Measurements from ENCODE around the gene WBP1L. TPM values are rescaled to one million over a fixed set of nuclear protein-coding genes. Genes with fewer than 3 reads are reported as not detected.

Gene WBP1L
- total and polyA plus RNA-seq, 2 of the 13 experiments (the other 11 are each of a cell fraction or from before 2014, with no cell fraction given) = 8.3 to 12.3 TPM

GRCh38 chr10:102729029-102730026 lies 14.4 kb upstream of the WBP1L start (continued):
- TF ChIP-seq ZNF572 (CRISPR knock-in tag; IDR thresholded peaks at IDR 0.05) = 0 out of 2 replicates have a peak, but pooled peaks have one; percentile 53
- TF ChIP-seq STAG1 (CRISPR knock-in tag; IDR thresholded peaks at IDR 0.05) = peak; percentile 96
- no peak for TF ChIP-seq CEBPB (IDR thresholded peaks at IDR 0.05; ENCODE audit: borderline replicate concordance, low read depth, low read length)
- no peak for TF ChIP-seq NR2F2 (IDR thresholded peaks at IDR 0.05; ENCODE audit: borderline replicate concordance, low read depth)
- 0 out of 2 replicates have a peak, but pooled peaks have one; percentile 43 for TF ChIP-seq CBX5 (CRISPR knock-in tag; IDR thresholded peaks at IDR 0.05; ENCODE audit: borderline replicate concordance)
- 0 out of 2 replicates have a peak, but pooled peaks have one; percentile 46 for TF ChIP-seq ZNF619 (CRISPR knock-in tag; IDR thresholded peaks at IDR 0.05)
- TF ChIP-seq AGO2 (optimal IDR thresholded peaks at IDR 0.05; ENCODE audit: low read depth, low read length) = peak; percentile 54
- no peak for TF ChIP-seq RORA (CRISPR knock-in tag; IDR thresholded peaks at IDR 0.05)
- no peak for TF ChIP-seq PREB (CRISPR knock-in tag; IDR thresholded peaks at IDR 0.05)
- TF ChIP-seq ZNF710 (CRISPR knock-in tag; IDR thresholded peaks at IDR 0.05; ENCODE audit: borderline replicate concordance) = no peak
- no peak for TF ChIP-seq ARNT2 (CRISPR knock-in tag; IDR thresholded peaks at IDR 0.05; ENCODE audit: low read depth)
- no peak for TF ChIP-seq KAT7 (CRISPR knock-in tag; IDR thresholded peaks at IDR 0.05; ENCODE audit: borderline replicate concordance)
- TF ChIP-seq SAP130 (CRISPR knock-in tag; IDR thresholded peaks at IDR 0.05; ENCODE audit: low read depth) = 0 out of 2 replicates have a peak, but pooled peaks have one; percentile 31
- TF ChIP-seq HMGXB4 (CRISPR knock-in tag; IDR thresholded peaks at IDR 0.05; ENCODE audit: borderline replicate concordance in 1 of 2, low read depth in 1 of 2) = 0 out of 4 replicates have a peak, but pooled peaks of 1 of the 2 experiments have one; percentile 26
- TF ChIP-seq KDM5A (IDR thresholded peaks at IDR 0.05; ENCODE audit: borderline replicate concordance, low read length) = no peak
- no peak for TF ChIP-seq NFYC (CRISPR knock-in tag; IDR thresholded peaks at IDR 0.05)
- no peak for TF ChIP-seq ZNF317 (CRISPR knock-in tag; IDR thresholded peaks at IDR 0.05)
- TF ChIP-seq RNF219 (CRISPR knock-in tag; IDR thresholded peaks at IDR 0.05) = no peak
- peak; percentile 32; the same call in 1 of the 2 replicates for TF ChIP-seq NFKB2 (CRISPR knock-in tag; IDR thresholded peaks at IDR 0.05; ENCODE audit: borderline replicate concordance)
- TF ChIP-seq ZNF549 (CRISPR knock-in tag; IDR thresholded peaks at IDR 0.05) = no peak
- TF ChIP-seq ZNF143 (CRISPR knock-in tag; IDR thresholded peaks at IDR 0.05) = no peak
